WTC11 (cell line): ENCODE data around the gene SRGAP1. TPM values are rescaled to one million over a fixed set of nuclear protein-coding genes. Genes with fewer than 3 reads are reported as not detected.

ENCODE experiments used
- ATAC-seq: fragments of 200-7000 bp; cut with Tn5 transposase; 2 replicates; pipeline ENCODE4 v1.10.0; 2021; ENCODE audit warnings: mild to moderate bottlenecking, moderate library complexity
- CTCF ChIA-PET: fragments of 300-600 bp; sonication (Branson Sonifier 250); formaldehyde crosslinking; loops from one replicate; lab custom pipeline; 2021; ENCODE audit warnings: antibody characterized with exemption; lab: Charles Lee
- POLR2A ChIA-PET: fragments of 350-600 bp; sonication (Branson Sonifier 250); formaldehyde crosslinking; loops from one replicate; lab custom pipeline; 2021; ENCODE audit warnings: antibody characterized with exemption; lab: Charles Lee
- DNase-seq: peaks from one replicate; pipeline ENCODE4 v3.0.0; 2021; ENCODE audit warnings: low spot score
- H3K27ac Mint-ChIP-seq: 2 replicates; pipeline ENCODE4 v1.8.0; 2021; ENCODE audit warnings: mixed read lengths
- H3K27me3 Mint-ChIP-seq: 2 replicates; pipeline ENCODE4 v1.8.0; 2021; ENCODE audit warnings: low read depth, mild to moderate bottlenecking, moderate library complexity, mixed read lengths
- H3K36me3 Mint-ChIP-seq: 2 replicates; pipeline ENCODE4 v1.8.0; 2021; ENCODE audit warnings: mixed read lengths
- H3K4me1 Mint-ChIP-seq: 2 replicates; pipeline ENCODE4 v1.8.0; 2022; ENCODE audit warnings: mixed read lengths
- H3K4me3 Mint-ChIP-seq: 2 replicates; pipeline ENCODE4 v1.8.0; 2021; ENCODE audit warnings: mild to moderate bottlenecking, moderate library complexity, mixed read lengths
- H3K9me3 Mint-ChIP-seq: 2 replicates; pipeline ENCODE4 v1.8.0; 2021; ENCODE audit warnings: mixed read lengths
- AR ChIP-seq: fragments of 250-450 bp; sonication (Bioruptor Pico); IDR thresholded peaks from 2 replicates; pipeline ENCODE4 v1.9.0; 2021; ENCODE audit warnings: mild to moderate bottlenecking
- ATF1 ChIP-seq: sonication (generic); formaldehyde crosslinking; IDR thresholded peaks from 2 replicates; pipeline ENCODE4 v1.8.1; 2023; ENCODE audit warnings: mild to moderate bottlenecking, moderate library complexity, missing genetic modification reagents
- ATF2 ChIP-seq: sonication (generic); formaldehyde crosslinking; IDR thresholded peaks from 2 replicates; pipeline ENCODE4 v1.8.1; 2022; ENCODE audit warnings: low read depth, missing genetic modification reagents, borderline replicate concordance
- ATF6 ChIP-seq: sonication (generic); formaldehyde crosslinking; IDR thresholded peaks from 2 replicates; pipeline ENCODE4 v1.8.1; 2023; ENCODE audit warnings: mild to moderate bottlenecking, missing genetic modification reagents
- CREB1 ChIP-seq: sonication (generic); formaldehyde crosslinking; IDR thresholded peaks from 2 replicates; pipeline ENCODE4 v1.8.0; 2023; ENCODE audit warnings: mild to moderate bottlenecking, missing genetic modification reagents
- EMX1 ChIP-seq: fragments of 250-450 bp; sonication (Bioruptor Pico); IDR thresholded peaks from 2 replicates; pipeline ENCODE4 v1.8.0; 2021; ENCODE audit warnings: mild to moderate bottlenecking
- FOXK1 ChIP-seq: sonication (generic); formaldehyde crosslinking; IDR thresholded peaks from 2 replicates; pipeline ENCODE4 v1.8.0; 2022; ENCODE audit warnings: mild to moderate bottlenecking, moderate library complexity, missing genetic modification reagents
- FOXP1 ChIP-seq: sonication (generic); formaldehyde crosslinking; IDR thresholded peaks from 2 replicates; pipeline ENCODE4 v1.8.0; 2022; ENCODE audit warnings: missing genetic modification reagents, mild to moderate bottlenecking, moderate library complexity, borderline replicate concordance
- HMGA2 ChIP-seq: fragments of 250-450 bp; sonication (Bioruptor Pico); IDR thresholded peaks from 2 replicates; pipeline ENCODE4 v1.4.0; 2021; ENCODE audit warnings: mild to moderate bottlenecking, moderate library complexity
- IRF2 ChIP-seq: sonication (generic); formaldehyde crosslinking; IDR thresholded peaks from 2 replicates; pipeline ENCODE4 v1.8.0; 2022; ENCODE audit warnings: low read depth, missing genetic modification reagents, borderline replicate concordance
- JUN ChIP-seq: sonication (generic); formaldehyde crosslinking; IDR thresholded peaks from 2 replicates; pipeline ENCODE4 v1.8.0; 2023; ENCODE audit warnings: mild to moderate bottlenecking, missing genetic modification reagents
- NR1H2 ChIP-seq: sonication (generic); formaldehyde crosslinking; IDR thresholded peaks from 2 replicates; pipeline ENCODE4 v1.9.0; 2021; ENCODE audit warnings: mild to moderate bottlenecking, moderate library complexity, missing genetic modification reagents
- RELA ChIP-seq: sonication (generic); formaldehyde crosslinking; IDR thresholded peaks from 2 replicates; pipeline ENCODE4 v1.8.1; 2022; ENCODE audit warnings: missing genetic modification reagents, mild to moderate bottlenecking, borderline replicate concordance
- TCF7 ChIP-seq: sonication (generic); formaldehyde crosslinking; IDR thresholded peaks from 2 replicates; pipeline ENCODE4 v1.8.0; 2022; ENCODE audit warnings: mild to moderate bottlenecking, low read depth, missing genetic modification reagents, moderate library complexity
- TEAD4 ChIP-seq: sonication (generic); formaldehyde crosslinking; IDR thresholded peaks from 2 replicates; pipeline ENCODE4 v1.8.0; 2022; ENCODE audit warnings: mild to moderate bottlenecking, missing genetic modification reagents
- ZBTB21 ChIP-seq: sonication (generic); formaldehyde crosslinking; IDR thresholded peaks from 2 replicates; pipeline ENCODE4 v1.8.1; 2023; ENCODE audit warnings: mild to moderate bottlenecking, missing genetic modification reagents, borderline replicate concordance
- ZNF121 ChIP-seq: sonication (generic); formaldehyde crosslinking; IDR thresholded peaks from 2 replicates; pipeline ENCODE4 v1.8.0; 2023; ENCODE audit warnings: missing genetic modification reagents
- total RNA-seq: library from RNA; stranded (reverse); gene quantifications from 3 replicates; pipeline ENCODE4 v1.2.3, GENCODE V29; 2021
- TF ChIP-seq, protein P1 (sequence below): sonication (generic); formaldehyde crosslinking; IDR thresholded peaks from 2 replicates; pipeline ENCODE4 v1.8.0; 2022; ENCODE audit warnings: mild to moderate bottlenecking, missing genetic modification reagents
- TF ChIP-seq, protein P2 (sequence below): fragments of 250-450 bp; sonication (Bioruptor Pico); IDR thresholded peaks from 2 replicates; pipeline ENCODE4 v1.9.0; 2021; ENCODE audit warnings: mild to moderate bottlenecking, borderline replicate concordance

Gene SRGAP1
- total RNA-seq, 1 experiment from 2014 or later: 10.3 TPM

DNA sequence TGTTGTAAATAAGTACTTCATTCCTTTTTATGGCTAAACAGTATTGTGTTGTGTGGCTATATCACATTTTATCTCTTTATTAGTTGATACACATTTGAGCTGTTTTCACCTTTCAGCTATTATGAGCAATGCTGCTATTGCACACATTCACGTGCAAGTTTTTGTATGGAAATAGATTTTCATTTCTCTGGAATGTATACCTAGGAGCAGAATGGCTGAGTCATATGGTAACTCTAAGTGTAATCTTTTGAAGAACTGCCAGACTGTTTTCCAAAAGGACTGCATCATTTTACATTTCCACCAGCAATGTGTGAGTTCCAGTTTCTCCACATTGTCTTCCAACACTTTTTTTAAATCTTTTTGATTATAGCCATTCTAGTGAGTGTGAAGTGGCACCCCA is 134.0 kb downstream of the SRGAP1 start:
- H3K4me1 Mint-ChIP-seq: peaks cover 32% of the 10 kb centered on the region
- H3K9me3 Mint-ChIP-seq: peaks cover 5% of the 10 kb centered on the region; the same call in 1 of the 2 replicates
- TF ChIP-seq TEAD4 (CRISPR knock-in tag) (no peak), JUN (CRISPR knock-in tag) (no peak), ATF1 (CRISPR knock-in tag) (no peak), RELA (CRISPR knock-in tag) (no peak), HMGA2 (no peak), TCF7 (no peak), FOXP1 (no peak), ZBTB21 (CRISPR knock-in tag) (no peak), IRF2 (CRISPR knock-in tag) (no peak), EMX1 (CRISPR knock-in tag) (no peak), CREB1 (CRISPR knock-in tag) (no peak)
- TF ChIP-seq, protein P1, sequence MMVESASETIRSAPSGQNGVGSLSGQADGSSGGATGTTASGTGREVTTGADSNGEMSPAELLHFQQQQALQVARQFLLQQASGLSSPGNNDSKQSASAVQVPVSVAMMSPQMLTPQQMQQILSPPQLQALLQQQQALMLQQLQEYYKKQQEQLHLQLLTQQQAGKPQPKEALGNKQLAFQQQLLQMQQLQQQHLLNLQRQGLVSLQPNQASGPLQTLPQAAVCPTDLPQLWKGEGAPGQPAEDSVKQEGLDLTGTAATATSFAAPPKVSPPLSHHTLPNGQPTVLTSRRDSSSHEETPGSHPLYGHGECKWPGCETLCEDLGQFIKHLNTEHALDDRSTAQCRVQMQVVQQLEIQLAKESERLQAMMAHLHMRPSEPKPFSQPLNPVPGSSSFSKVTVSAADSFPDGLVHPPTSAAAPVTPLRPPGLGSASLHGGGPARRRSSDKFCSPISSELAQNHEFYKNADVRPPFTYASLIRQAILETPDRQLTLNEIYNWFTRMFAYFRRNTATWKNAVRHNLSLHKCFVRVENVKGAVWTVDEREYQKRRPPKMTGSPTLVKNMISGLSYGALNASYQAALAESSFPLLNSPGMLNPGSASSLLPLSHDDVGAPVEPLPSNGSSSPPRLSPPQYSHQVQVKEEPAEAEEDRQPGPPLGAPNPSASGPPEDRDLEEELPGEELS (CRISPR knock-in tag): no peak
- TF ChIP-seq, protein P2, sequence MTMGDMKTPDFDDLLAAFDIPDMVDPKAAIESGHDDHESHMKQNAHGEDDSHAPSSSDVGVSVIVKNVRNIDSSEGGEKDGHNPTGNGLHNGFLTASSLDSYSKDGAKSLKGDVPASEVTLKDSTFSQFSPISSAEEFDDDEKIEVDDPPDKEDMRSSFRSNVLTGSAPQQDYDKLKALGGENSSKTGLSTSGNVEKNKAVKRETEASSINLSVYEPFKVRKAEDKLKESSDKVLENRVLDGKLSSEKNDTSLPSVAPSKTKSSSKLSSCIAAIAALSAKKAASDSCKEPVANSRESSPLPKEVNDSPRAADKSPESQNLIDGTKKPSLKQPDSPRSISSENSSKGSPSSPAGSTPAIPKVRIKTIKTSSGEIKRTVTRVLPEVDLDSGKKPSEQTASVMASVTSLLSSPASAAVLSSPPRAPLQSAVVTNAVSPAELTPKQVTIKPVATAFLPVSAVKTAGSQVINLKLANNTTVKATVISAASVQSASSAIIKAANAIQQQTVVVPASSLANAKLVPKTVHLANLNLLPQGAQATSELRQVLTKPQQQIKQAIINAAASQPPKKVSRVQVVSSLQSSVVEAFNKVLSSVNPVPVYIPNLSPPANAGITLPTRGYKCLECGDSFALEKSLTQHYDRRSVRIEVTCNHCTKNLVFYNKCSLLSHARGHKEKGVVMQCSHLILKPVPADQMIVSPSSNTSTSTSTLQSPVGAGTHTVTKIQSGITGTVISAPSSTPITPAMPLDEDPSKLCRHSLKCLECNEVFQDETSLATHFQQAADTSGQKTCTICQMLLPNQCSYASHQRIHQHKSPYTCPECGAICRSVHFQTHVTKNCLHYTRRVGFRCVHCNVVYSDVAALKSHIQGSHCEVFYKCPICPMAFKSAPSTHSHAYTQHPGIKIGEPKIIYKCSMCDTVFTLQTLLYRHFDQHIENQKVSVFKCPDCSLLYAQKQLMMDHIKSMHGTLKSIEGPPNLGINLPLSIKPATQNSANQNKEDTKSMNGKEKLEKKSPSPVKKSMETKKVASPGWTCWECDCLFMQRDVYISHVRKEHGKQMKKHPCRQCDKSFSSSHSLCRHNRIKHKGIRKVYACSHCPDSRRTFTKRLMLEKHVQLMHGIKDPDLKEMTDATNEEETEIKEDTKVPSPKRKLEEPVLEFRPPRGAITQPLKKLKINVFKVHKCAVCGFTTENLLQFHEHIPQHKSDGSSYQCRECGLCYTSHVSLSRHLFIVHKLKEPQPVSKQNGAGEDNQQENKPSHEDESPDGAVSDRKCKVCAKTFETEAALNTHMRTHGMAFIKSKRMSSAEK (CRISPR knock-in tag): no peak
- no peak for ATAC-seq
- no peak for DNase-seq
- POLR2A ChIA-PET: interaction anchor here (0.5 kb wide), 1 partner anchor 12 kb away, joined by 5 read pairs; no protein-coding TSS in a partner anchor
- CTCF ChIA-PET: no interaction called here
- no peaks in the 10 kb centered on the region; the same call in 1 of the 2 replicates for H3K36me3 Mint-ChIP-seq
- H3K27ac Mint-ChIP-seq: no peak overlapping the region
- H3K27me3 Mint-ChIP-seq: no peaks in the 10 kb centered on the region
- no peak overlapping the region for H3K4me3 Mint-ChIP-seq

DNA sequence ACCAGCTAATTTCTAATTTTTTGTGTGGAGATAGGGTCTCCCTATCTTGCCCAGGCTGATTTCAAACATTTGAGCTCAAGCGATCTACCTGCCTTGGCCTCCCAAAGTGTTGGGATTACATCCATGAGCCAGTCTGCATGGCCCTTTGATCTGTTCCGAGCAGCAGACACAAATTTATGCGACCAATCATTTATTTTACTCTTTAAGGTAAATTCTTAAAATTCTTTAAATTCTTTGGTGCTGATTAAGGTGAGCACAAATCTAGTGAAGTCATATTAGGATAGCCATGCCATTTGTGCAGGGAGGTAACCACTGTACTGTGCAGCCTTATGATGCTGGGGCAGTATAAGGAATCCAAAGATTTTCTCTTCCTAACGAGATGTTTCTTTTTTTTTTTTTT is 135.7 kb downstream of the SRGAP1 start:
- TF ChIP-seq ATF2: no peak
- no peak overlapping the region for H3K4me3 Mint-ChIP-seq
- peak; percentile 20; the same call in 1 of the 2 replicates for ATAC-seq
- no peak for DNase-seq
- ChIA-PET POLR2A (no interaction called here), CTCF (no interaction called here)
- no peaks in the 10 kb centered on the region; the same call in 1 of the 2 replicates for H3K36me3 Mint-ChIP-seq
- peak overlapping the region; percentile 44; the same call in 1 of the 2 replicates for H3K27ac Mint-ChIP-seq
- peaks cover 5% of the 10 kb centered on the region; the same call in 1 of the 2 replicates for H3K9me3 Mint-ChIP-seq
- H3K27me3 Mint-ChIP-seq: no peaks in the 10 kb centered on the region
- peaks cover 35% of the 10 kb centered on the region for H3K4me1 Mint-ChIP-seq

DNA sequence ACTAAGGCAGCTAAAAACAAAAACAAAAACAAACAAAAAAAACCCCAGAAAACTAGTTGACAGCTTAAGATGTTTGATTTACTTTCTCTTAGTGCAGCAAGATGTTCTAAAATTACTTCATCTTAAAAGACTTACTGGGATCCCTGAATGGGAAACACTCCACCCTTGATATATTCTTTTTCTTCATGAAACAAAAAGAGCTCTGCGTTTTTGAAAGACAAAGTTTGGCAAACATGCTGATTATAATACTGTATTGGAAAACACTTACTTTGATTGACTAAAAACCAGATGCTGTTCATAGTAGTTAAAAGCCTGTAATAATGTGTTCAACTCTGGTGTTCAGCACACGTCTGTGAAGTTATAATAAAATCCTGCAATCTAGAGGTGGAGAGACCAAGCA is 136.8 kb downstream of the SRGAP1 start:
- Mint-ChIP-seq H3K36me3 (no peaks in the 10 kb centered on the region; the same call in 1 of the 2 replicates), H3K27ac (peak overlapping the region; percentile 45; the same call in 1 of the 2 replicates), H3K27me3 (no peaks in the 10 kb centered on the region), H3K9me3 (peaks cover 5% of the 10 kb centered on the region; the same call in 1 of the 2 replicates), H3K4me1 (peaks cover 29% of the 10 kb centered on the region), H3K4me3 (no peak overlapping the region)
- ATAC-seq (no peak), DNase-seq (no peak)
- POLR2A ChIA-PET: no interaction called here
- CTCF ChIA-PET: no interaction called here
- TF ChIP-seq ZNF121: no peak
- TF ChIP-seq CREB1 (CRISPR knock-in tag): no peak
- TF ChIP-seq ATF6 (CRISPR knock-in tag): no peak
- no peak for TF ChIP-seq AR (CRISPR knock-in tag)
- TF ChIP-seq FOXK1 (CRISPR knock-in tag): no peak
- TF ChIP-seq EMX1 (CRISPR knock-in tag): no peak
- TF ChIP-seq NR1H2: no peak
